Ascending aorta (tissue), 2 donors: ENCODE results near the gene PRICKLE2. TPM values are rescaled to one million over a fixed set of nuclear protein-coding genes. Genes with fewer than 3 reads are reported as not detected.

Experiments used
- DNase-seq, 2 donors: peaks; one replicate each; pipeline ENCODE4 v3.0.0-alpha.2; 2019; ENCODE audit warnings: low spot score in 2 of 2
- H3K27ac ChIP-seq, 2 donors: fragments of 200-600 bp; sonication (generic); one replicate each; pipeline ENCODE4 v1.5.1; 2016 to 2017; ENCODE audit warnings: mild to moderate bottlenecking in 1 of 2
- H3K27me3 ChIP-seq: fragments of 200-600 bp; sonication (generic); one replicate; pipeline ENCODE4 v1.5.1; 2017
- H3K36me3 ChIP-seq, 2 donors: fragments of 200-600 bp; sonication (generic); one replicate each; pipeline ENCODE4 v1.5.1; 2016
- H3K4me1 ChIP-seq, 2 donors: fragments of 200-600 bp; sonication (generic); one replicate each; pipeline ENCODE4 v1.5.1; 2016 to 2017; ENCODE audit warnings: mild to moderate bottlenecking in 1 of 2
- H3K4me3 ChIP-seq, 2 donors: fragments of 200-600 bp; sonication (generic); one replicate each; pipeline ENCODE4 v1.5.1; 2016 to 2017; ENCODE audit warnings: mild to moderate bottlenecking in 1 of 2
- H3K9me3 ChIP-seq, 2 donors: fragments of 200-600 bp; sonication (generic); one replicate each; pipeline ENCODE4 v1.5.1; 2016
- intact Hi-C: fragments of 100-400 bp; cut with DNase I; formaldehyde crosslinking; loops from one replicate; pipeline ENCODE4 v1.15.1; 2023
- total RNA-seq: library from RNA; depleted of rRNA; stranded (reverse); fragments of >200 nt; gene quantifications from one replicate; pipeline ENCODE4 v1.1.0, GENCODE V29; 2016
- TF ChIP-seq, protein P1 (sequence below), 3 experiments: fragments of 200-600 bp in 2 of 3; fragments of 450-650 bp in 1 of 3; sonication (generic) in 2 of 3; IDR thresholded peaks; one replicate each; pipeline ENCODE4 v1.5.1; 2016 to 2019; ENCODE audit warnings: antibody characterized with exemption in 3 of 3, mild to moderate bottlenecking in 1 of 3, moderate library complexity in 1 of 3

Gene PRICKLE2
- total RNA-seq, 1 donor from 2014 or later, result 24.7 TPM

- peaks cover 0 to 31% of the 10 kb centered on the region in 2 donors for H3K4me1 ChIP-seq
- intact Hi-C loops, result loop anchor here (10.0 kb wide), 2 partner anchors 225 to 235 kb away; partner anchors contain the start of gene PSMD6
- peaks cover 0 to 4% of the 10 kb centered on the region in 2 donors for H3K36me3 ChIP-seq
- no peaks in the 10 kb centered on the region for H3K27me3 ChIP-seq
- TF ChIP-seq, protein P1, sequence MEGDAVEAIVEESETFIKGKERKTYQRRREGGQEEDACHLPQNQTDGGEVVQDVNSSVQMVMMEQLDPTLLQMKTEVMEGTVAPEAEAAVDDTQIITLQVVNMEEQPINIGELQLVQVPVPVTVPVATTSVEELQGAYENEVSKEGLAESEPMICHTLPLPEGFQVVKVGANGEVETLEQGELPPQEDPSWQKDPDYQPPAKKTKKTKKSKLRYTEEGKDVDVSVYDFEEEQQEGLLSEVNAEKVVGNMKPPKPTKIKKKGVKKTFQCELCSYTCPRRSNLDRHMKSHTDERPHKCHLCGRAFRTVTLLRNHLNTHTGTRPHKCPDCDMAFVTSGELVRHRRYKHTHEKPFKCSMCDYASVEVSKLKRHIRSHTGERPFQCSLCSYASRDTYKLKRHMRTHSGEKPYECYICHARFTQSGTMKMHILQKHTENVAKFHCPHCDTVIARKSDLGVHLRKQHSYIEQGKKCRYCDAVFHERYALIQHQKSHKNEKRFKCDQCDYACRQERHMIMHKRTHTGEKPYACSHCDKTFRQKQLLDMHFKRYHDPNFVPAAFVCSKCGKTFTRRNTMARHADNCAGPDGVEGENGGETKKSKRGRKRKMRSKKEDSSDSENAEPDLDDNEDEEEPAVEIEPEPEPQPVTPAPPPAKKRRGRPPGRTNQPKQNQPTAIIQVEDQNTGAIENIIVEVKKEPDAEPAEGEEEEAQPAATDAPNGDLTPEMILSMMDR (IDR thresholded peaks at IDR 0.05), result no peak
- H3K9me3 ChIP-seq, result no peaks in the 10 kb centered on the region
- H3K27ac ChIP-seq, result no peak overlapping the region
- DNase-seq, result no peak
- H3K4me3 ChIP-seq, result no peak overlapping the region
Observed at GRCh38 chr3:64259636-64260035, 34.4 kb upstream of the PRICKLE2 start.

- H3K4me3 ChIP-seq, result no peak overlapping the region
- peaks cover 0 to 10% of the 10 kb centered on the region in 2 donors for H3K36me3 ChIP-seq
- H3K4me1 ChIP-seq, result peaks cover 0 to 26% of the 10 kb centered on the region in 2 donors
- no peak overlapping the region for H3K27ac ChIP-seq
- H3K27me3 ChIP-seq, result no peaks in the 10 kb centered on the region
- DNase-seq, result no peak
- intact Hi-C loops, result no loop called here
- no peaks in the 10 kb centered on the region for H3K9me3 ChIP-seq
- TF ChIP-seq, protein P1 (IDR thresholded peaks at IDR 0.05), result no peak
Observed at GRCh38 chr3:64257100-64257755, 32.0 kb upstream of the PRICKLE2 start.

- DNase-seq, result no peak
- H3K4me1 ChIP-seq, result peaks cover 0 to 18% of the 10 kb centered on the region in 2 donors
- intact Hi-C loops, result no loop called here
- no peak overlapping the region for H3K27ac ChIP-seq
- no peaks in the 10 kb centered on the region for H3K27me3 ChIP-seq
- TF ChIP-seq, protein P1 (IDR thresholded peaks at IDR 0.05), result no peak
- no peak overlapping the region for H3K4me3 ChIP-seq
- H3K9me3 ChIP-seq, result no peaks in the 10 kb centered on the region
- peaks cover 0 to 10% of the 10 kb centered on the region in 2 donors for H3K36me3 ChIP-seq
Observed at GRCh38 chr3:64255741-64256340, 30.6 kb upstream of the PRICKLE2 start.

DNA sequence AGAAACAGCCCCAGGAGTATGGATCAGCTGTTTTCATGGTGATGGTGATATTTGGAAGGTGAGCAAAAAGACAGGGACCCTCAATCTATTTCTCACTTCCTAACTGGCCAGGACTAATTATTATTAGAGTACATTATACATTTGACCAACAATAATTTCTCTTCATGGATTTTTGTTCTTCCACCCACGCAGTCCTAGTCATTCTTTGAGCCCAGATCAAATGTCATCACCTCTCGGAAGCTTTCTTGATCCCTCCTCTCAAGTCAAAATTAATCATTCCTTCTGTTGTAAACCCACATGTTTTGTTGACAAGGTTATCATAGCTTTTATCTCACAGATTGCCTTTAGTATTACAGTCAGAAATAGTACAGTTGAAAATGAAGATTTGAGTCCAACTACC, 29.2 kb upstream of the PRICKLE2 start:
- Histone ChIP-seq H3K9me3 (no peaks in the 10 kb centered on the region), H3K27ac (no peak overlapping the region), H3K4me1 (peaks cover 0 to 5% of the 10 kb centered on the region in 2 donors), H3K27me3 (no peaks in the 10 kb centered on the region), H3K4me3 (no peak overlapping the region), H3K36me3 (peaks cover 0 to 10% of the 10 kb centered on the region in 2 donors)
- TF ChIP-seq, protein P1 (IDR thresholded peaks at IDR 0.05), result no peak
- intact Hi-C loops, result no loop called here
- no peak for DNase-seq

DNA sequence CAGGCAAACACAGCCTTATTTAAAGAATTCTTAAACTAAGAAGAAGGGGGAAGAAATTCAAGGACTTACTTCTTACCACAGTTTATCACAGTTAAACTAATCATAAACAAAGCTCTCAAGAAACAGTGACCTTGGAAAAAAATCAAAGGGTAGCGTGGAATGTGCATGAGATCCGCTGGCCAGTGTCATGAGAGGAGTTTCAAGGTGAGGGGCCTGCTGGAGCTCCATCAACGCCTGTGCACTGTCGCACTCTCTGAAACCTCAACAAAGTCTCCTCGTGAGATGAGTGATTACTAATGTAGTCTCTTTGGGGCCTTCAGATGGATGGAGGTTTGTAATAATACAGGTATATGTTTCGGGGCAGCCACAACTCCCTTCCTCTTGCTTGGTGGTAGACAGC, 28.4 kb upstream of the PRICKLE2 start:
- Histone ChIP-seq H3K4me3 (no peak overlapping the region), H3K27ac (no peak overlapping the region), H3K36me3 (peaks cover 0 to 10% of the 10 kb centered on the region in 2 donors), H3K4me1 (peaks cover 0 to 5% of the 10 kb centered on the region in 2 donors), H3K27me3 (no peaks in the 10 kb centered on the region), H3K9me3 (no peaks in the 10 kb centered on the region)
- TF ChIP-seq, protein P1 (IDR thresholded peaks at IDR 0.05), result no peak
- intact Hi-C loops, result no loop called here
- DNase-seq, result no peak
